Mesenchymal stem cell (in vitro differentiated cells and primary cell): ENCODE results near the gene CACNA1C.
A peak's percentile ranks its signal among the peaks of the same experiment; 100 is the strongest.

Experiments used
- DNase-seq: peaks from one replicate; pipeline ENCODE4 v3.0.0-alpha.2; 2013
- H2AFZ ChIP-seq: one replicate; pipeline ENCODE4 v1.6.1; 2013; ENCODE audit warnings: low read depth, mild to moderate bottlenecking, control low read depth, inconsistent platforms, low read length, moderate library complexity
- H2AK5ac ChIP-seq: 2 replicates; pipeline ENCODE4 v1.6.1; 2013; ENCODE audit warnings: low read length, moderate library complexity, mild to moderate bottlenecking, inconsistent platforms; ENCODE audit not compliant: severe bottlenecking
- H2BK120ac ChIP-seq: one replicate; pipeline ENCODE4 v1.6.1; 2013; ENCODE audit warnings: low read depth, mild to moderate bottlenecking, inconsistent platforms, low read length, moderate library complexity
- H2BK12ac ChIP-seq, 2 experiments: one replicate each; pipeline ENCODE4 v1.6.1; 2013; ENCODE audit warnings: inconsistent platforms in 2 of 2, low read length in 2 of 2, mild to moderate bottlenecking in 2 of 2, moderate library complexity in 2 of 2, control low read depth in 1 of 2
- H2BK15ac ChIP-seq: one replicate; pipeline ENCODE4 v1.6.1; 2013; ENCODE audit warnings: mild to moderate bottlenecking, low read depth, inconsistent platforms; ENCODE audit not compliant: poor library complexity, severe bottlenecking
- H2BK5ac ChIP-seq: 2 replicates; pipeline ENCODE4 v1.6.1; 2013; ENCODE audit warnings: low read depth, mild to moderate bottlenecking, low read length, control low read depth, inconsistent platforms; ENCODE audit not compliant: poor library complexity, severe bottlenecking
- H3K14ac ChIP-seq, 2 experiments: one replicate each; pipeline ENCODE4 v1.6.1; 2013; ENCODE audit warnings: inconsistent platforms in 2 of 2, low read length in 2 of 2, control low read depth in 1 of 2, mild to moderate bottlenecking in 1 of 2, moderate library complexity in 1 of 2
- H3K18ac ChIP-seq, 2 experiments: one replicate each; pipeline ENCODE4 v1.6.1; 2013; ENCODE audit warnings: inconsistent platforms in 2 of 2, low read length in 2 of 2, control low read depth in 1 of 2, low read depth in 1 of 2, mild to moderate bottlenecking in 1 of 2
- H3K23ac ChIP-seq, 2 experiments: one replicate each; pipeline ENCODE4 v1.6.1; 2013; ENCODE audit warnings: inconsistent platforms in 2 of 2, low read length in 2 of 2, mild to moderate bottlenecking in 2 of 2, moderate library complexity in 2 of 2, control low read depth in 1 of 2
- H3K27ac ChIP-seq: 2 replicates; pipeline ENCODE4 v1.5.1; 2013; ENCODE audit warnings: mild to moderate bottlenecking, moderate library complexity, low read length, control low read depth, inconsistent platforms; ENCODE audit not compliant: poor library complexity, severe bottlenecking
- H3K27me3 ChIP-seq, 2 experiments: 2 replicates each; pipeline versions ENCODE4 v1.6.1 to v1.7.0; 2013; ENCODE audit warnings: low read length in 2 of 2, mild to moderate bottlenecking in 2 of 2, moderate library complexity in 2 of 2, control low read depth in 1 of 2, inconsistent platforms in 1 of 2; ENCODE audit not compliant: control insufficient read depth in 1 of 2, insufficient read depth in 1 of 2
- H3K36me3 ChIP-seq, 2 experiments: 2 replicates each; pipeline versions ENCODE4 v1.6.1 to v1.7.0; 2013; ENCODE audit warnings: low read length in 2 of 2, control low read depth in 1 of 2, inconsistent platforms in 1 of 2, low read depth in 1 of 2, mild to moderate bottlenecking in 1 of 2; ENCODE audit not compliant: insufficient read depth in 2 of 2, control insufficient read depth in 1 of 2
- H3K4ac ChIP-seq, 2 experiments: one replicate each; pipeline ENCODE4 v1.6.1; 2013; ENCODE audit warnings: inconsistent platforms in 2 of 2, low read length in 2 of 2, mild to moderate bottlenecking in 2 of 2, moderate library complexity in 2 of 2, control low read depth in 1 of 2, low read depth in 1 of 2
- H3K4me1 ChIP-seq: 2 replicates; pipeline ENCODE4 v1.6.1; 2013; ENCODE audit warnings: low read depth, low read length, control low read depth; ENCODE audit not compliant: control insufficient read depth, insufficient read depth
- H3K4me2 ChIP-seq: 2 replicates; pipeline ENCODE4 v1.6.1; 2013; ENCODE audit warnings: low read length, mild to moderate bottlenecking, inconsistent platforms; ENCODE audit not compliant: poor library complexity, severe bottlenecking
- H3K4me3 ChIP-seq, 2 experiments: 2 replicates each; pipeline versions ENCODE4 v1.5.1 to v1.7.0; 2013; ENCODE audit warnings: low read length in 2 of 2, mild to moderate bottlenecking in 2 of 2, control low read depth in 1 of 2, low read depth in 1 of 2; ENCODE audit not compliant: insufficient read depth in 1 of 2
- H3K79me1 ChIP-seq: replicated peaks from 2 replicates; pipeline ENCODE4 v1.6.1; 2013; ENCODE audit warnings: mild to moderate bottlenecking, control low read depth, low read length, inconsistent platforms; ENCODE audit not compliant: poor library complexity, severe bottlenecking
- H3K9ac ChIP-seq: 2 replicates; pipeline ENCODE4 v1.7.0; 2013; ENCODE audit warnings: mild to moderate bottlenecking, low read length, moderate library complexity
- H3K9me3 ChIP-seq: 2 replicates; pipeline ENCODE4 v1.7.0; 2013; ENCODE audit warnings: mild to moderate bottlenecking, low read length; ENCODE audit not compliant: control insufficient read depth
- H4K8ac ChIP-seq: one replicate; pipeline ENCODE4 v1.6.1; 2013; ENCODE audit warnings: inconsistent platforms, mild to moderate bottlenecking, low read length, moderate library complexity
- H4K91ac ChIP-seq: one replicate; pipeline ENCODE4 v1.6.1; 2013; ENCODE audit warnings: mild to moderate bottlenecking, low read length, inconsistent platforms
- WGBS: methylation state at CpG from one replicate; pipeline ENCODE4 v1.1.7; 2013; ENCODE audit warnings: mixed read lengths; 5-methylcytosine and 5-hydroxymethylcytosine counted together

Gene CACNA1C

GRCh38 chr12:2673966-2674810, 621.4 kb downstream of the CACNA1C start:
- no peaks in the 10 kb centered on the region for H3K4me1 ChIP-seq
- no peak overlapping the region for H3K18ac ChIP-seq
- no peak overlapping the region for H3K9ac ChIP-seq
- peaks cover 0 to 21% of the 10 kb centered on the region in 2 experiments for H3K27me3 ChIP-seq
- H3K9me3 ChIP-seq = no peaks in the 10 kb centered on the region
- H2BK12ac ChIP-seq = no peak overlapping the region
- H2BK15ac ChIP-seq = no peak overlapping the region
- DNase-seq = no peak
- H4K91ac ChIP-seq = no peak overlapping the region
- 95% methylated on average over 18 of the region's 18 CpGs for WGBS
- no peak overlapping the region for H2BK5ac ChIP-seq
- no peak overlapping the region for H4K8ac ChIP-seq
- no peaks in the 10 kb centered on the region for H3K79me1 ChIP-seq
- H3K36me3 ChIP-seq = peaks cover 0 to 52% of the 10 kb centered on the region in 2 experiments
- H2AK5ac ChIP-seq = no peak overlapping the region
- no peak overlapping the region for H3K4me2 ChIP-seq
- no peak overlapping the region for H3K4ac ChIP-seq
- no peak overlapping the region for H2BK120ac ChIP-seq
- no peak overlapping the region for H3K4me3 ChIP-seq
- H3K23ac ChIP-seq = no peak overlapping the region
- no peak overlapping the region for H2AFZ ChIP-seq
- H3K14ac ChIP-seq = no peak overlapping the region
- no peak overlapping the region for H3K27ac ChIP-seq

DNA sequence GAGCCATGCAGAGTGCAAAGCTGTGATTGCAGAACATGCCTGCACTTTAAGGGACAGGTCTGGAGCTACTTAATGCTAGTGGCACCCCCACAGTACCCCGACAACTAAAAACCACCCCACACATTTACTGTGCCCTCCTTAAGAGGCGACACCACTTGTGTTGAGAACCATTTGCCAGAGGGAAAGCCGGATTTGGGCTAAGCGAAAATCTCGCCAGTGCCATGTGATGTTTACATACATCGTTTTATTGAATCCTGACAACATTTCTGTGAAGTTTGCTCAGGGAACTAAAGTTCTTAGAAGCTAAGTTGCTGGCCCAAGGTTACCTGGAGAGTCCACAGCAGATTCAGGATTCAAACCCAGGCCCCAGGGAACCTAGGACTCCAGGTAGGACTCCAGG, 623.0 kb downstream of the CACNA1C start:
- H2BK15ac ChIP-seq = no peak overlapping the region
- H3K36me3 ChIP-seq = peaks cover 3 to 50% of the 10 kb centered on the region in 2 experiments
- no peak overlapping the region for H3K27ac ChIP-seq
- H2AFZ ChIP-seq = no peak overlapping the region
- no peak overlapping the region for H2BK120ac ChIP-seq
- no peaks in the 10 kb centered on the region for H3K79me1 ChIP-seq
- no peak overlapping the region for H3K9ac ChIP-seq
- no peak overlapping the region for H3K4ac ChIP-seq
- no peak overlapping the region for H4K8ac ChIP-seq
- 78% methylated on average over 6 of the region's 6 CpGs for WGBS
- H4K91ac ChIP-seq = no peak overlapping the region
- H2BK12ac ChIP-seq = no peak overlapping the region
- no peak overlapping the region for H3K18ac ChIP-seq
- H3K4me2 ChIP-seq = no peak overlapping the region
- H2AK5ac ChIP-seq = no peak overlapping the region
- no peaks in the 10 kb centered on the region for H3K4me1 ChIP-seq
- no peak overlapping the region for H2BK5ac ChIP-seq
- H3K4me3 ChIP-seq = no peak overlapping the region
- H3K27me3 ChIP-seq = peaks cover 0 to 28% of the 10 kb centered on the region in 2 experiments
- no peak overlapping the region for H3K14ac ChIP-seq
- no peak for DNase-seq
- H3K9me3 ChIP-seq = no peaks in the 10 kb centered on the region
- H3K23ac ChIP-seq = no peak overlapping the region

DNA sequence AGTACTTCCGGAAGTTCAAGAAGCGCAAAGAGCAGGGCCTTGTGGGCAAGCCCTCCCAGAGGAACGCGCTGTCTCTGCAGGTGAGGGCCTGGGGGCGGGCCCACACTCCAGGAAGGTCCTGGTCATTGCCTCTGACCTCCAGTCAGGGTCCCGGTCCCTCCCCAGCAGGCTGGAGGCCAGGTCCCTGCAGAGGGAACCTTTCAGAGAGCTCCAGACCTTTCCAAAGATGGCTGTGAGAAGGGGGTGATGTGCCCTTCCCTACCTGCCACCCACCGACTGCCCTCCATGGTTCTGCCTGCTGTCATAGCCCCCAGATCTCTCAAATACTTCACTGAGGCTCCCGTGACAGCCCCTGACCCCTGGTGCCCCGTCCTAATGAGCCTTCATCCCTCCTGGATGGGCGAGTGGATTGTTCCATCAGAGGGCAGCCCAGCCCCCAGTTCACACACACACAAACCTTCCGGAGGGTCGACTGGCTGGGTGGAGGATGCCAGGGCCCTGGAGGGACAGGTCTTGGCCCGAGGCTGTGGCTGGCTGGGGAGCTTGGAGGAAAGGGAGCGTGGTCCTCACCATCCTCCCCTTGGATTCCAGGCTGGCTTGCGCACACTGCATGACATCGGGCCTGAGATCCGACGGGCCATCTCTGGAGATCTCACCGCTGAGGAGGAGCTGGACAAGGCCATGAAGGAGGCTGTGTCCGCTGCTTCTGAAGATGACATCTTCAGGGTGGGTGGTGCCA, 624.5 kb downstream of the CACNA1C start:
- Histone ChIP-seq H3K4me1 (no peaks in the 10 kb centered on the region), H3K4me2 (no peak overlapping the region), H2BK12ac (no peak overlapping the region), H3K9ac (no peak overlapping the region), H4K91ac (no peak overlapping the region), H3K23ac (no peak overlapping the region), H2AFZ (no peak overlapping the region), H3K14ac (peak overlapping the region in 1 of 2 experiments; percentile 64), H2BK120ac (no peak overlapping the region), H3K4me3 (no peak overlapping the region), H3K27me3 (peaks cover 0 to 22% of the 10 kb centered on the region in 2 experiments), H3K4ac (no peak overlapping the region), H2BK5ac (no peak overlapping the region), H3K36me3 (peaks cover 3 to 42% of the 10 kb centered on the region in 2 experiments), H3K18ac (no peak overlapping the region), H3K9me3 (no peaks in the 10 kb centered on the region), H3K27ac (no peak overlapping the region), H4K8ac (no peak overlapping the region), H2BK15ac (no peak overlapping the region), H3K79me1 (no peaks in the 10 kb centered on the region), H2AK5ac (no peak overlapping the region)
- DNase-seq = no peak
- 82% methylated on average over 20 of the region's 20 CpGs for WGBS

DNA sequence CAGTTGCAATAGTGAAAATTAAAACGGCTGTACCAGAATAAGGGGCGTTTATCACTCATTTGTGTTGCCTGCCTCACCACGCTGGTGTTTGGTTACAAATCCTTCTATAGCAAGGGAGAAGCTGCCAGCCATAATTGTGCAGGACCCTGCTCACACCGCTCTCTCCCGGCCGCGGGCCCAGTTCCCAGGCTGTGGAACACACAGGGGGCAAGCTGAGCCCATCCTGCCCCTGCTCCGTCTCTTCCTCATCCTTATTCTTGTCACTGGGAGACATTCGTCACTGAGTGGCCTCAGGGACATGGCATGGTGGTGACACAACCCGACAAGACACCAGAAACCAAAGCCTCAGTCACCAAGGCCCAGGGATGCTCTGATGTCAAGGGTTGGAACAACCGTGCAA, 625.6 kb downstream of the CACNA1C start:
- Histone ChIP-seq H3K4ac (no peak overlapping the region), H3K14ac (no peak overlapping the region), H2BK15ac (no peak overlapping the region), H4K8ac (no peak overlapping the region), H3K4me2 (no peak overlapping the region), H3K36me3 (peaks cover 3 to 45% of the 10 kb centered on the region in 2 experiments), H2BK120ac (no peak overlapping the region), H2BK12ac (no peak overlapping the region), H3K27me3 (peaks cover 0 to 18% of the 10 kb centered on the region in 2 experiments), H2AK5ac (no peak overlapping the region), H3K27ac (no peak overlapping the region), H3K23ac (no peak overlapping the region), H3K79me1 (no peaks in the 10 kb centered on the region), H3K9me3 (no peaks in the 10 kb centered on the region), H2AFZ (no peak overlapping the region), H3K18ac (no peak overlapping the region), H3K4me1 (no peaks in the 10 kb centered on the region), H2BK5ac (no peak overlapping the region), H3K4me3 (no peak overlapping the region), H4K91ac (no peak overlapping the region), H3K9ac (no peak overlapping the region)
- WGBS = 93% methylated on average over 11 of the region's 11 CpGs
- DNase-seq = no peak
